ENCODE results near the gene EIF4G3. TPM values are rescaled to one million over a fixed set of nuclear protein-coding genes. Genes with fewer than 3 reads are reported as not detected.

The EIF4G3 gene
- total RNA-seq, 4 donors from 2014 or later: 41.2 to 57.3 (median 50.0) TPM

DNA sequence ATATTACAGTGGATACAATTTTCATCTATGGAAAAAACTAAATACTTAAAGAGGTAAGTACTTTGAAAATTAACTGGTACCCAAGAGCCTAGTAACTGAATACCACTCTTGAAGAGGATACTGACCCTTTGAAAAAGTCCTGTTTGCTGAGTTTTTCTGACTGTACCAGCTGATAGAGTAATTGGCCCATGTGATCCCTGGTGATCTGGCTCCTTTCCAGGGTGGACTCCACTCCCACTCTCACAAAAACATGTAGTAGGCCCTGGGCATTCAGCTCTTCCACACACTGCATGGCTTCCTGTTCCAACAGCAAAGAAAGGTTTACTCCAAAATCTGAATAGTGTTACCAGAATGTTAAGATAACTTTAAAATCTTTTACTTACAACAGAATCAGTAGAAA, 336.0 kb downstream of the EIF4G3 start:
- no peaks in the 10 kb centered on the region for H3K4me1 ChIP-seq
- H3K27me3 ChIP-seq: no peaks in the 10 kb centered on the region
- no peak for DNase-seq (ENCODE audit: low spot score in 2 of 2)
- H3K36me3 ChIP-seq: peaks cover 0 to 56% (median 0%) of the 10 kb centered on the region in 3 donors
- H3K27ac ChIP-seq: no peak overlapping the region
- H3K4me3 ChIP-seq: no peak overlapping the region
- H3K9me3 ChIP-seq: no peaks in the 10 kb centered on the region
- TF ChIP-seq, protein P1, sequence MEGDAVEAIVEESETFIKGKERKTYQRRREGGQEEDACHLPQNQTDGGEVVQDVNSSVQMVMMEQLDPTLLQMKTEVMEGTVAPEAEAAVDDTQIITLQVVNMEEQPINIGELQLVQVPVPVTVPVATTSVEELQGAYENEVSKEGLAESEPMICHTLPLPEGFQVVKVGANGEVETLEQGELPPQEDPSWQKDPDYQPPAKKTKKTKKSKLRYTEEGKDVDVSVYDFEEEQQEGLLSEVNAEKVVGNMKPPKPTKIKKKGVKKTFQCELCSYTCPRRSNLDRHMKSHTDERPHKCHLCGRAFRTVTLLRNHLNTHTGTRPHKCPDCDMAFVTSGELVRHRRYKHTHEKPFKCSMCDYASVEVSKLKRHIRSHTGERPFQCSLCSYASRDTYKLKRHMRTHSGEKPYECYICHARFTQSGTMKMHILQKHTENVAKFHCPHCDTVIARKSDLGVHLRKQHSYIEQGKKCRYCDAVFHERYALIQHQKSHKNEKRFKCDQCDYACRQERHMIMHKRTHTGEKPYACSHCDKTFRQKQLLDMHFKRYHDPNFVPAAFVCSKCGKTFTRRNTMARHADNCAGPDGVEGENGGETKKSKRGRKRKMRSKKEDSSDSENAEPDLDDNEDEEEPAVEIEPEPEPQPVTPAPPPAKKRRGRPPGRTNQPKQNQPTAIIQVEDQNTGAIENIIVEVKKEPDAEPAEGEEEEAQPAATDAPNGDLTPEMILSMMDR (IDR thresholded peaks at IDR 0.05): no peak
- no peak for TF ChIP-seq EP300 (IDR thresholded peaks at IDR 0.05)

DNA sequence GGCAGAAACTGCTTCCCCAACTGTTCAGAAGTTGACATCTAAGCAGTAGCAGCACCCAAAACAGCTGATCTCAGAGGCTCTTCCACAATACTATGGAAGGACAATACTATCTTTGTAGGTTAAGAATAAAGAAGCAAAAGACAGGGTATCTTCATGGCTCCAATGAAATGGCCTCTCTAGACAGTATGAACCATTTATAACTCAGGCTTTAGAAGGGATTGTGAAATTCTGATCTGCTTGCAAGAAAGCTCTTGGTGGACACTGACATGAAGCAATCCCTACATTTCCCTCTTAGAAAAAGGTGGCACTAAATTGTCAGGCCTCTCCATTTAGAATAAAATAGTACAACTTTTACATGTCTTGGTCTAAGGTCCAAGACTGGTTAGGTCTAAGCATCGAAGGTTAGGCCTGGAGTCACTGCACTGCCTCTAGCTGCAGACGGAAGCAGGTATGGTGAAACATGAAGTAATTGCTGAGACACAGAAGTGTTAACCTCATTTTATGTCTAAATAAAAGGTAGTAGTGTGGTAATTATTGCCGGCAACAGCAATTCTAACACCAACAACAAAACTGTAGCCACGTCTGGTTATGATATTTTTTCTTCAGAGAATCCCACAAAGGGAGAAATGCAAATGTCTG, 339.0 kb downstream of the EIF4G3 start:
- WGBS, 2 donors: 87 to 91% methylated on average over 4 of the region's 4 CpGs
- no peaks in the 10 kb centered on the region for H3K27me3 ChIP-seq
- H3K27ac ChIP-seq: no peak overlapping the region
- H3K36me3 ChIP-seq: peaks cover 0 to 47% (median 0%) of the 10 kb centered on the region in 3 donors
- no peak for DNase-seq (ENCODE audit: low spot score in 2 of 2)
- TF ChIP-seq EP300 (IDR thresholded peaks at IDR 0.05) (no peak), POLR2A (IDR thresholded peaks at IDR 0.05) (no peak)
- TF ChIP-seq, protein P1 (IDR thresholded peaks at IDR 0.05): no peak
- H3K9me3 ChIP-seq: no peaks in the 10 kb centered on the region
- no peak overlapping the region for H3K4me3 ChIP-seq
- peaks cover 0 to 3% (median 0%) of the 10 kb centered on the region in 4 donors for H3K4me1 ChIP-seq

DNA sequence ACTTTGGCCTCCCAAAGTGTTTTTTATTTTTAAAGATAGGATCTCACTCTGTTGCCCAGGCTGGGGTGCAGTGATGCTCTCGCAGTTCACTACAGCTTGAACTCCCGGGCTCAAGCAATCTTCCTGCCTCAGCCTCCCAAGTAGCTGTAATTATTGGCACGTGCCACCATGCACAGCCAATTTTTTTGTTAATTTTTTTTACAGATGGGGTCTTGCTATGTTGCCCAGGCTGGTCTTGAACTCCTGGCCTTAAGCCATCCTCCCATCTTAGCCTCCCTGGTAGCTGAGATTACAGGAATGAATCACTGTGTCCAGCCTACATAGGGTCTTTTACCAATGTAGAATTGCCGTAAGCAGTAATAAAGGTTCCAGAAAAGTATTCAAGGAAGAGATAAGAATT, 340.5 kb downstream of the EIF4G3 start:
- TF ChIP-seq, protein P1 (IDR thresholded peaks at IDR 0.05): no peak
- TF ChIP-seq POLR2A (IDR thresholded peaks at IDR 0.05): no peak
- TF ChIP-seq EP300 (IDR thresholded peaks at IDR 0.05): no peak
- Histone ChIP-seq H3K27me3 (no peaks in the 10 kb centered on the region), H3K36me3 (peaks cover 0 to 42% (median 0%) of the 10 kb centered on the region in 3 donors), H3K9me3 (no peaks in the 10 kb centered on the region), H3K4me3 (no peak overlapping the region), H3K4me1 (peaks cover 0 to 3% (median 0%) of the 10 kb centered on the region in 4 donors), H3K27ac (no peak overlapping the region)
- WGBS, 2 donors: 99% methylated on average over 4 of the region's 4 CpGs
- no peak for DNase-seq (ENCODE audit: low spot score in 2 of 2)

DNA sequence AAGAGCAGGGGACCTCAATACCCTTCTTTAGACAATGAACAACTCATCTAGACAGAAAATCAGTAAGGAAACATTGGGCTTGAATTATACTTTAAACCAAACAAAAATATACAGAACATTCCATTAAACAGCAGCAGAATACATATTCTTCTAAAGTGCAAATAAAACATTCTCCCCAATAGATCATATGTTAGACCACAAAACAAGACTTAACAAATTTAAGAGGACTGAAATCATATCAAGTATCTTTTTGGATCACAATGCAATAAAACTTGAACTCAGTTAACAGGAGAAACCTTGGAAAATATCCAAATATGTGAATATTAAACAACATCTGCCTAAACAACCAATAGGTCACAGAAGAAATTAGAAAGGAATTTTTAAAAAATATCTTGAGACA, 341.9 kb downstream of the EIF4G3 start:
- TF ChIP-seq EP300 (IDR thresholded peaks at IDR 0.05): no peak

DNA sequence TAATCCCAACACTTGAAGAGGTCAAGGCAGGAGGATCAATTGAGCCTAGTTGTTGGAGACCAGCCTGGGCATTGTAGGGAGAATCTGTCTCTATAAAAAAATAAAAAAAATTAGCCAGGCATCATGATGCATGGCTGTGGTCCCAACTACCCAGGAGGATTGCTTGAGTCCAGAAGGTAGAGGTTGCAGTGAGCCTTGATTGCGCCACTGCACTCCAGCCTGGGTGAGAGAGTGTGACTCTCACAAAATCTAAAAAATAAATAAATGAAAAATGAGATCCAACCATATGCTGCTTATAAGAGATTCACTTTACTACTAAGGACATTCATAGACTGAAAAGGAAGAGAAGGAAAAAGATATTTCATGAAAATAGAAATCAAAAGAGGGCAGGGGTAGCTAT, 342.5 kb downstream of the EIF4G3 start:
- no peak overlapping the region for H3K4me3 ChIP-seq
- TF ChIP-seq POLR2A (IDR thresholded peaks at IDR 0.05) (no peak), EP300 (IDR thresholded peaks at IDR 0.05) (no peak)
- TF ChIP-seq, protein P1 (IDR thresholded peaks at IDR 0.05): no peak
- H3K9me3 ChIP-seq: no peaks in the 10 kb centered on the region
- WGBS, 2 donors: 93 to 96% methylated on average over 1 of the region's 1 CpG
- peaks cover 0 to 3% (median 0%) of the 10 kb centered on the region in 4 donors for H3K4me1 ChIP-seq
- no peak overlapping the region for H3K27ac ChIP-seq
- DNase-seq (ENCODE audit: low spot score in 2 of 2): no peak
- peaks cover 0 to 34% (median 0%) of the 10 kb centered on the region in 3 donors for H3K36me3 ChIP-seq
- no peaks in the 10 kb centered on the region for H3K27me3 ChIP-seq

More for the DNA sequence above, 341.9 kb downstream of the EIF4G3 start:
- Histone ChIP-seq H3K4me3 (no peak overlapping the region), H3K36me3 (peaks cover 0 to 38% (median 0%) of the 10 kb centered on the region in 3 donors), H3K9me3 (no peaks in the 10 kb centered on the region), H3K27me3 (no peaks in the 10 kb centered on the region), H3K4me1 (peaks cover 0 to 3% (median 0%) of the 10 kb centered on the region in 4 donors), H3K27ac (no peak overlapping the region)
- no peak for DNase-seq (ENCODE audit: low spot score in 2 of 2)
